Endometrial microvascular endothelial cells (primary cell): ENCODE results near the gene LAMB1. TPM values are rescaled to one million over a fixed set of nuclear protein-coding genes. Genes with fewer than 3 reads are reported as not detected.

Experiments
- in situ Hi-C: cut with HindIII; loops from 2 replicates; pipeline ENCODE4 v1.10.0; 2017; ENCODE audit warnings: low sequenced_read_pairs, low pct_unique_long_range_greater_than_20kb; ENCODE audit errors: inconsistent ontology term
- total RNA-seq: library from RNA; depleted of rRNA; stranded (reverse); fragments of >200 nt; gene quantifications from one replicate; pipeline ENCODE4 v1.2.3, GENCODE V29; 2015; ENCODE audit errors: inconsistent ontology term

Gene LAMB1
- total RNA-seq, 1 donor from 2014 or later: 262 TPM

GRCh38 chr7:108024538-108024937, 21.6 kb upstream of the LAMB1 start:
- in situ Hi-C loops: loop anchor here (25.0 kb wide), 1 partner anchor 88 kb away; no protein-coding TSS in a partner anchor

DNA sequence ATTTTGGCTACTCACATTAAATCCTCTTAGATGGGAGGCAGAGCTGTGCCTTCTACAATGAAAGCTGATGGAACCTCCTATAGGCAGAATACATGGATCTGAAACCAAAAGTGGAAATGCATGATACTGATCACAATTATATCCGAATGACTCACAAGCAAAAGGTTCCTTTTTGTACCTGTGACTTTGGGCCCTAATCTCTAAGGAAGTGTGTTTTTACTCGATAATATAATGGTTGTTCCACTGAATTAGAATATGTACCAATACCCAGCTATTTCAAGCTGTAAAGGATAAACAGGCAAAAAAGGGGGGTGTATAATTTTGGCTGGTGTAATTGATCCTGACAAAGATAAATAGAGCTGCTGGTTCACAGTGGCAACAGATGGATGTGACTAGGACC, 17.6 kb upstream of the LAMB1 start:
- in situ Hi-C loops: loop anchor here (25.0 kb wide), 1 partner anchor 92 kb away; no protein-coding TSS in a partner anchor

- in situ Hi-C loops: loop anchor here (25.0 kb wide), 1 partner anchor 94 kb away; no protein-coding TSS in a partner anchor
Measured at GRCh38 chr7:108018668-108019067, 15.7 kb upstream of the LAMB1 start.

GRCh38 chr7:108017776-108018151, 14.8 kb upstream of the LAMB1 start:
- in situ Hi-C loops: loop anchor here (25.0 kb wide), 1 partner anchor 95 kb away; no protein-coding TSS in a partner anchor

DNA sequence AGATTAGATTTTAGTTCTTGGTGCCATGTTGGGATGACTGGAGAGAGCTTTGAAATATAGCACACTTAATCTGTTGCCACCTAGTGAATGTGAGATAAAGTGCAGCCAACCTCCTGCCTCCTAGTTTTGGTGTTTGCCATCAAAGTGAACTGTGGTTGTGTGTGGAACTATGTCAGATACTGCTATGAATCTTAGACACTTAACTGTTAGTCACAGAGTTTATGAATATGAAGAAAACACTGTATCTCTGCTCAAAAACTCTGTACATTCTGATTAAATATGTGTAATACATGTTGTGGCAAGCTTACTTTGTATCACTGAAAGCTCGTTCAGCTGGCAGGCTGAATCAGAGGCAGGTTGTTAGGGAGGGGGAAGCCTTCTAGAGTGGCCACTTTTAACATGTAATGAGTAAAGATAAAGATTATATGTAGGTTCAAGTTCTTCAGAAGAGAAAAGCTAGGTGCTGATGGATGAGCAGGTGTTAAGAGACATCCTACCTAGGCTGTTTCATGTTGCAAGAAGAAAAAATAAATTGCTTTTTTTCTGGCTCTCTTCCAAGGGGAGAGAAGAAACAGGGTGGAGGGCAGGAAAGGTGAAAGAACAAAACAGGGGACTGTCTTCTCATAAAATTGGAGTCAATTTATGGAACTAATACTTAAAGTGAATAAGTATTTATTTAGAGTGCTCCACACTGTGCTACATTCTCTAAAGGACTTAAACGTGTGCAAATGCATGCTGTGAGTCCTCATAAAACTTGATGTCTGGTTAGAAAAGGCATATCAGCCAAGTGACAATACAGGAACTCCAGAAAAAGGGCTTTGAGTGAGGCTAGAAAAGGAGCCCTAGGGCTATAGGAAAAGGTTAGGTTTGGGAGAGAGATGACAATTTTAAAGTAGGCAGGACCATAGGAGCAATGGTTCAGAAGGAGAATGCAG, 14.1 kb upstream of the LAMB1 start:
- in situ Hi-C loops: loop anchor here (25.0 kb wide), 1 partner anchor 95 kb away; no protein-coding TSS in a partner anchor

DNA sequence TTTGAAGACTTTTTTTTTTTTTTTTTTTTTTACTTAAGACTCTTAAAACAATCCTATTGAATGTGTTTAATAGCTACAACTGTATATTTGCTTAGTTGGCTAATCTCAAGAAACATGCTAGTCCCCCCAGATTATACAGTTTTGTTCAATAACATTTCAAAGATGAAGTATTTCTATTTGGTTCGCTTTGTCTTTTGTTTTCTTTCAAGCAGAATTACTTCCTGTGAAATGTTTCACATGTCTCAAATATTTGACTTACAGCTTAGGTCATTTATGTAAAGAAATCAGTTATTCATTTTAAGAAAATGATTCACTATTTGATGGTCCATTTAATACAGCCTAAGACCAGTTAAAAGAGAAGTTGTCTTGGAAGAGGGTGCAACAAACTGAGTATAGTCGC, 12.8 kb upstream of the LAMB1 start:
- in situ Hi-C loops: loop anchor here (25.0 kb wide), 1 partner anchor 97 kb away; no protein-coding TSS in a partner anchor

GRCh38 chr7:108014747-108015682, 12.1 kb upstream of the LAMB1 start:
- in situ Hi-C loops: loop anchor here (25.0 kb wide), 1 partner anchor 97 kb away; no protein-coding TSS in a partner anchor

GRCh38 chr7:108014215-108014614, 11.3 kb upstream of the LAMB1 start:
- in situ Hi-C loops: loop anchor here (25.0 kb wide), 1 partner anchor 98 kb away; no protein-coding TSS in a partner anchor

- in situ Hi-C loops: loop anchor here (25.0 kb wide), 1 partner anchor 100 kb away; no protein-coding TSS in a partner anchor
Measured at GRCh38 chr7:108012499-108013430, 9.8 kb upstream of the LAMB1 start.

DNA sequence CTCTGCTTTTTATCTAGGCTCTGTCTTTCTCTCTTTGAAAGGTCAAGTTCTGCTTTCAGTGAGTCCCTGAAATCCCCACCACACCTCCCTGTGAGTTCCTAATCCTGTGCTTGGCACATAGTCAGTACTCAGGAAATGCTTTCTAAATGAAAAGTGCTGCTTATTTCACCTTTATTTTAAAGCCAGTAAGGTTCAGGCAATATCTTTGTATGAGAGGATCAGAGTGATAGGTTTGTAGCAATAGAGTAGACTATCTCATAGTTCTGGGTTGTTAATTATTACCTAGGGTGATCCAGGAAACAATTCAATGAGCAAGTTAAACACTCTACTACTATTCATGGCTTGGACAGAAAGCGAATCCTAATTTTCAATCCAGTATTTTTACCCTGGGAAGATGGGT, 7.4 kb upstream of the LAMB1 start:
- in situ Hi-C loops: loop anchor here (25.0 kb wide), 1 partner anchor 102 kb away; no protein-coding TSS in a partner anchor

DNA sequence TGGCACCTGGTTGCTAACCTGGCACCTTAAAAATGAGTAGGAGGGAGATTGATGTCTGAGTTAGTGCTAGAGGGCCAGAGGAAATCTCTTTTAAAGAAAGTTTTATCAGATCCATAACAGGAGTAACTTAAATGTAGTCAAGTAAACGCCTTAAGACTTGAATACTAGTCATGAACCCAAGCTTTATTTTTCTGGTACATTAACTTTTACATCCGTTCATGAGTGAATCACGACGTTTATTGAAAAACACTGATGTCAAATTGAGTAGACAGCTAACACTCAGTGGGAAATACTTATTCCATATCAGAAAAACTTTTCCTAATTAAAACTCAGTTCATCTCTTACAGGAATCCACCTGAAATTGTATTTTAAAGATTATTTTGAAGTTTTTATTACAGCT, 6.9 kb upstream of the LAMB1 start:
- in situ Hi-C loops: loop anchor here (25.0 kb wide), 1 partner anchor 102 kb away; no protein-coding TSS in a partner anchor

DNA sequence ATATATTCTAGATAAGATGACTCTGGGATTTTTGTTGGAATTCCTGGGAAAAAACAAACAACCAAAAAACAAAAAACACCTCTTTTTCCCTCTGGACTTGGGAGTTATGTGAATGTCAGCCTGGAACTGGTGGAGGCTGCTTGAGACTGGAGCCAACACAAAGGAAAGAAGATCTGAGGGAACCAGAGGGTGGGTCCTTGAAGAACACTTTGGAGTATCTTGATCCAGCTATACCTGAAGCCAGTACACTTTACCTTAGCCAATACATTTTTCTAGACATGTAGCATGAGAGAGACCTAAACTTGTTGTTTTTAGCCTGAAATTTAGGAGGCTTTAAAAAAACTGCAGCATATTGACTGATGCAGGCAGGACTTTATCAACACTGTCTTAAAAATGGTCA, 5.9 kb upstream of the LAMB1 start:
- in situ Hi-C loops: loop anchor here (25.0 kb wide), 1 partner anchor 103 kb away; no protein-coding TSS in a partner anchor

GRCh38 chr7:108008240-108008639, 5.3 kb upstream of the LAMB1 start:
- in situ Hi-C loops: loop anchor here (25.0 kb wide), 1 partner anchor 104 kb away; no protein-coding TSS in a partner anchor

GRCh38 chr7:108007762-108008161, 4.8 kb upstream of the LAMB1 start:
- in situ Hi-C loops: loop anchor here (25.0 kb wide), 1 partner anchor 105 kb away; no protein-coding TSS in a partner anchor

DNA sequence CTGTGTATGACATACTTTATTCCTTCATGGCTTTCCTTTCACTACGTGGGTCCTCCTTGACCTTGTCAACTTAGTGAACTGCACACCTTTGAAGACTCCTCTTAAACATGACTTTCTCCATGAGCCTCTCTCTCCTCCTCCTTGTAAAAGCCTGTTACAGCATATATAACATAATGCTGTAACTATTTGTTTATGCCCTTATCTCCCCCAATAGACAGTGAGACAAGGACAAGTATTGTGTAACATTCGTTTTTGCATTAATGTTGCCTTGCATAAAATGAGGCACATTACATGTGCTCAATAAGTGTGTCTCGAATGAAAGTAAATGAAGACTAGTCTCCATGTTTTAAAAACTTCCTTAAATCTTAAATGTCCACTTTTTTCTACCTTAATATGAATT, 4.3 kb upstream of the LAMB1 start:
- in situ Hi-C loops: loop anchor here (25.0 kb wide), 1 partner anchor 105 kb away; no protein-coding TSS in a partner anchor

DNA sequence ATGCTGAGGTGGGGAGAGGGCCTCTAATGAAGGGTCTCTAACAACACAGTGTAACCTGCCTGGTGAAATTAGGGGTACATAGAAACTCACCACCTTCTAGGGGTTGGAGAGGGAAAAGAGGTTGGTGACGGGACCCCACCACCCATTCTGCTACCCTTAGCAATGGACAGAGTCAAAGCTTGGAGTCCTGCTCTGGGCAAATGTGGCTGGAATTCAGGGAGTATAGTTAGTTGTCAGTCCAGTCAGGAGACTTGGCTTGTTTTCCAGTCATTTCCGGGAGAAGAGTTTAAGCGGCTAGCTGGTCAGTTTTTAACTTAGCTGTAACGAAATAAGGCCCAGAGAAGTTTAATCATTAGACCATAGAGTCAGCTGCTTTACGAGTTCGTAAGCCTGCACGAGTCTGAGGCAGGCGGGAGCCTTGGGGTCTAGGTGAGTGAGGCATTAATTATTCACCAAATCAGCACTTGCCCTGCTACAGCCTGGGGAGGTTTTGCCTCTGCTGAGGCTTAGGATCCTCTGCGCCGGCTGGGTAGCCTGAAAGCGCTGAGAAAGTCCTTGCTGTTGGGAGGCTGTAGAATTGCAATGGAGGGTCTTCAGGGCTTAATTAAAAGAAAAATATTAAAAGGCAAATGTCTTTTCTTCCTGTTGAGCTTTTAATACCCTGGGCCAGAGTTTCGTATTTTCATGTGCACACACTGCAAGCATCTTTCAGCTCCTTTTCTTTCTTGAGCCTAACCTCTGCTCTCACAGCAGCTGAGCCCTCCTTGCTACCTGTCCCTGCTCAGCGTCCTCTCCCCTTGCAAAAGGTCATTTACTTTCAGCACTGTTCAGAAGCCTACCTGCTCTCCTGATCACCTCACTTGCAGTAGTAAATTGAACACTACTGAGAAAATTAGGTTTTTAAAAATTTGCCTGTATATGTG, 1.5 kb upstream of the LAMB1 start:
- in situ Hi-C loops: loop anchor here (25.0 kb wide), 1 partner anchor 108 kb away; no protein-coding TSS in a partner anchor

DNA sequence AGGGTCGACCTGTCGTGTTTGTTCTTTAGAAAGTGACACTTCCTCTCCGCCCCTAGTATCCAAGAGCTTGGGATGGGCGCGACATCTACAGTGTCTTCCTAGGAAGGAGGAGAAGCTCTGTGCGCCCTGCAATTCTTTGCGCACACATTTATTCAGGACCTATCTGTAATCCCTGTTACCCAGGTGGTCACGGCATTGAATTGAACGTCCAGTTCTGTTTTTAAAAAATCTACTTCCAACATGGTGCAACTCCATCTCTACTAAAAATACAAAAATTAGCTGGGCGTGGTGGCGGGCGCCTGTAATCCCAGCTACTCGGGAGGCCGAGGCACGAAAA, 606 bp upstream of the LAMB1 start:
- in situ Hi-C loops: loop anchor here (25.0 kb wide), 1 partner anchor 109 kb away; no protein-coding TSS in a partner anchor
